A549 (cell line): ENCODE measurements around the gene BEST3. TPM values are rescaled to one million over a fixed set of nuclear protein-coding genes. Genes with fewer than 3 reads are reported as not detected.

Source experiments
- ATAC-seq, 2 experiments: fragments of 200-7000 bp in 1 of 2; fragments of >200 bp in 1 of 2; cut with Nextera tagmentation in 1 of 2; cut with Tn5 transposase in 1 of 2; 3 replicates each; pipeline versions ENCODE4 v1.8.0 to v1.9.1; 2018 to 2020; ENCODE audit warnings: mild to moderate bottlenecking in 1 of 2, moderate library complexity in 1 of 2
- CTCF ChIA-PET: fragments of 300-600 bp; sonication (Branson Sonifier 250); formaldehyde crosslinking; extraction: SDS; loops from one replicate; lab custom pipeline; 2021; ENCODE audit warnings: antibody characterized with exemption, inconsistent platforms; lab: Yijun Ruan, JAX
- POLR2A ChIA-PET: fragments of 350-600 bp; formaldehyde crosslinking; extraction: SDS; loops from one replicate; lab custom pipeline; 2021; ENCODE audit warnings: antibody characterized with exemption, inconsistent platforms; lab: Yijun Ruan, JAX
- DNase-seq, 2 experiments: peaks; one replicate each; pipeline versions ENCODE4 v3.0.0 to v3.0.0-alpha.2; 2011 to 2016; ENCODE audit warnings: low read depth in 1 of 2, low spot score in 1 of 2
- FAIRE-seq: peaks from 2 replicates; lab custom pipeline; 2011; peaks lifted over from hg19 to GRCh38; lab: Jason Lieb, UNC
- H3K27ac ChIP-seq, 2 experiments: fragments of >200 bp; sonication (Bioruptor Twin); formaldehyde crosslinking; 3 replicates each; pipeline ENCODE4 v1.5.1; 2016 to 2017
- H3K4me1 ChIP-seq: fragments of >200 bp; sonication (Bioruptor Twin); formaldehyde crosslinking; 3 replicates; pipeline ENCODE4 v1.6.1; 2016
- H3K4me2 ChIP-seq: fragments of >200 bp; sonication (Bioruptor Twin); formaldehyde crosslinking; 3 replicates; pipeline ENCODE4 v1.6.1; 2016
- H3K4me3 ChIP-seq: fragments of >200 bp; sonication (Bioruptor Twin); formaldehyde crosslinking; 3 replicates; pipeline ENCODE4 v1.5.1; 2016
- H3K9me3 ChIP-seq: fragments of >200 bp; sonication (Bioruptor Twin); formaldehyde crosslinking; 3 replicates; pipeline ENCODE4 v1.6.1; 2016
- BHLHE40 ChIP-seq: IDR thresholded peaks from 2 replicates; pipeline ENCODE4 v1.6.1; 2012; ENCODE audit warnings: low read depth, low read length, inconsistent platforms
- FOXS1 ChIP-seq: fragments of 250-450 bp; sonication (Bioruptor Pico); IDR thresholded peaks from 2 replicates; pipeline ENCODE4 v1.5.0; 2020; ENCODE audit warnings: mild to moderate bottlenecking, moderate library complexity
- HEYL ChIP-seq: fragments of 250-450 bp; sonication (Bioruptor Pico); IDR thresholded peaks from 2 replicates; pipeline ENCODE4 v1.8.0; 2021; ENCODE audit warnings: mild to moderate bottlenecking, moderate library complexity
- HOXB13 ChIP-seq: fragments of 250-450 bp; sonication (Bioruptor Pico); IDR thresholded peaks from 2 replicates; pipeline ENCODE4 v1.5.0; 2020; ENCODE audit warnings: low read depth, mild to moderate bottlenecking, moderate library complexity
- HOXB5 ChIP-seq: fragments of 250-450 bp; sonication (Bioruptor Pico); IDR thresholded peaks from 2 replicates; pipeline ENCODE4 v1.5.0; 2020; ENCODE audit warnings: mild to moderate bottlenecking, moderate library complexity
- JUNB ChIP-seq: fragments of >200 bp; sonication (Bioruptor Twin); formaldehyde crosslinking; IDR thresholded peaks from 2 replicates; pipeline ENCODE4 v1.6.1; 2016
- KDM1A ChIP-seq: fragments of 200-600 bp; sonication (generic); IDR thresholded peaks from 2 replicates; pipeline ENCODE4 v1.6.1; 2016; ENCODE audit warnings: low read depth, mild to moderate bottlenecking
- NFE2L2 ChIP-seq: fragments of 150-350 bp; conservative IDR thresholded peaks from 2 replicates; pipeline ENCODE4 v1.6.1; 2014; ENCODE audit warnings: low read length
- NPAS2 ChIP-seq: fragments of 250-450 bp; sonication (Bioruptor Pico); IDR thresholded peaks from 2 replicates; pipeline ENCODE4 v1.8.0; 2022; ENCODE audit warnings: mild to moderate bottlenecking, moderate library complexity, borderline replicate concordance
- RCOR1 ChIP-seq: fragments of 150-350 bp; IDR thresholded peaks from 2 replicates; pipeline ENCODE4 v1.6.1; 2014; ENCODE audit warnings: antibody characterized with exemption, low read length, low read depth
- RFX5 ChIP-seq: fragments of 450-650 bp; IDR thresholded peaks from 2 replicates; pipeline ENCODE4 v1.7.1; 2014; ENCODE audit warnings: antibody characterized with exemption, mild to moderate bottlenecking, moderate library complexity
- RNF2 ChIP-seq: fragments of 200-600 bp; sonication (generic); IDR thresholded peaks from 2 replicates; pipeline ENCODE4 v1.6.1; 2016; ENCODE audit warnings: low read depth, mild to moderate bottlenecking, antibody characterized with exemption, moderate library complexity, borderline replicate concordance
- SMC3 ChIP-seq: fragments of >200 bp; sonication (Bioruptor Twin); formaldehyde crosslinking; IDR thresholded peaks from 3 replicates; pipeline ENCODE4 v1.6.1; 2018; ENCODE audit warnings: inconsistent platforms
- SREBF2 ChIP-seq: fragments of 450-650 bp; IDR thresholded peaks from 2 replicates; pipeline ENCODE4 v1.6.1; 2014; ENCODE audit warnings: mild to moderate bottlenecking, moderate library complexity
- TFCP2L1 ChIP-seq: fragments of 250-450 bp; sonication (Bioruptor Pico); IDR thresholded peaks from 2 replicates; pipeline ENCODE4 v1.5.0; 2021; ENCODE audit warnings: mild to moderate bottlenecking
- TP53 ChIP-seq: fragments of 250-450 bp; sonication (Bioruptor Pico); IDR thresholded peaks from 2 replicates; pipeline ENCODE4 v1.5.0; 2021; ENCODE audit warnings: mild to moderate bottlenecking, moderate library complexity
- ZC3H11A ChIP-seq: fragments of 450-650 bp; IDR thresholded peaks from 2 replicates; pipeline ENCODE4 v1.6.1; 2014; ENCODE audit warnings: antibody characterized with exemption, mild to moderate bottlenecking
- ZFP36 ChIP-seq: fragments of 450-650 bp; IDR thresholded peaks from 2 replicates; pipeline ENCODE4 v1.6.1; 2014; ENCODE audit warnings: borderline replicate concordance; ENCODE audit not compliant: partially characterized antibody
- ZNF302 ChIP-seq: fragments of 250-450 bp; sonication (Bioruptor Pico); IDR thresholded peaks from 2 replicates; pipeline ENCODE4 v1.9.0; 2021; ENCODE audit warnings: inconsistent platforms, mild to moderate bottlenecking, moderate library complexity
- whole genome bisulfite sequencing: methylation state at CpG from one replicate; pipeline ENCODE4 v1.1.6; 2017; ENCODE audit errors: missing lambda C conversion rate; 5-methylcytosine and 5-hydroxymethylcytosine counted together
- polyA plus RNA-seq, 4 experiments: library from polyadenylated mRNA; depleted of rRNA in 3 of 4; stranded (reverse); fragments of >200 nt; fragmentation: RNase III in 1 of 4; extraction: RNeasy Plus Mini Kit Qiagen cat#74134 plus additional on column Dnase treatment in 1 of 4; gene quantifications; 2 replicates in 3 of 4; 3 replicates in 1 of 4; pipeline ENCODE4 v1.2.3, GENCODE V29; 2011 to 2017
- TF ChIP-seq, protein P1 (sequence below): fragments of 150-350 bp; IDR thresholded peaks from 2 replicates; pipeline ENCODE4 v1.6.1; 2014; ENCODE audit warnings: low read depth, mild to moderate bottlenecking, low read length
- TF ChIP-seq, protein P2 (sequence below): IDR thresholded peaks from 2 replicates; pipeline ENCODE4 v1.6.1; 2012
- TF ChIP-seq, protein P3 (sequence below): fragments of >200 bp; sonication (Bioruptor Twin); formaldehyde crosslinking; IDR thresholded peaks from 3 replicates; pipeline ENCODE4 v1.5.1; 2016
- TF ChIP-seq, protein P4 (sequence below): fragments of >200 bp; sonication (Bioruptor Twin); formaldehyde crosslinking; IDR thresholded peaks from 2 replicates; pipeline ENCODE4 v1.6.1; 2016
- TF ChIP-seq, protein P5 (sequence below): IDR thresholded peaks from 2 replicates; pipeline ENCODE4 v1.6.1; 2012

BEST3 gene
- polyA plus RNA-seq, 2 of the 4 experiments (the other 2 are of a cell fraction) = 0.57 to 1.2 TPM

DNA sequence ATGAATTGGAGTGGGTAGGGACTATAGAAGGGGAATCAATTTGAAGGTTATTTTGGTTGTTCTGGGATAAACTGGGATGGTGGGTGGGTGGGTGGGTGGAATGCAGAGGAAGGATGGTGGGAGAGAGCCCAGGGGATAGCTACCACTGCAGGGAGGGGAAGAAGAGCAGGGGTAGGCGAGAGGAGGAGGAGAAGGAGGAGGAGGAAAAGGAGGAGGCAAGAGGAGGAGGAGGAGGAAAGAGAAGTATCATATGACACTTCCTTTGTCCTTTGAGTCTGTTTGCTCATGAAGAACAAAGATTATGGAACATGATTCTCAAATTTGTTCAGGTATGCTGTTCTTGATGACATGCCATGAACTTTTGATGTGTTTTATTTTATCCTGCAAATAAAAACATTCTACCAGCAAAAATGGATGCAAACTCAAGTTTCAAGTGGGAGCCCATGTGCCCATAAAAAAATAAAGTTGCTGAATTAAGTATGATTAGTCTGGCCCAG, 4.1 kb upstream of the BEST3 start:
- no peak overlapping the region for H3K4me3 ChIP-seq
- TF ChIP-seq JUNB (no peak), RNF2 (no peak), RCOR1 (no peak), NPAS2 (CRISPR knock-in tag) (no peak), ZNF302 (CRISPR knock-in tag) (0 out of 2 replicates have a peak, but pooled peaks have one; percentile 20), SMC3 (no peak), HOXB5 (CRISPR knock-in tag) (no peak), ZFP36 (no peak), HOXB13 (CRISPR knock-in tag) (no peak)
- H3K27ac ChIP-seq = no peak overlapping the region
- POLR2A ChIA-PET = no interaction called here
- H3K9me3 ChIP-seq = no peaks in the 10 kb centered on the region
- CTCF ChIA-PET = no interaction called here
- 45% methylated on average over 1 of the region's 1 CpG for WGBS
- H3K4me1 ChIP-seq = no peaks in the 10 kb centered on the region
- ATAC-seq = no peak
- FAIRE-seq = no peak
- no peak overlapping the region for H3K4me2 ChIP-seq
- no peak for DNase-seq

DNA sequence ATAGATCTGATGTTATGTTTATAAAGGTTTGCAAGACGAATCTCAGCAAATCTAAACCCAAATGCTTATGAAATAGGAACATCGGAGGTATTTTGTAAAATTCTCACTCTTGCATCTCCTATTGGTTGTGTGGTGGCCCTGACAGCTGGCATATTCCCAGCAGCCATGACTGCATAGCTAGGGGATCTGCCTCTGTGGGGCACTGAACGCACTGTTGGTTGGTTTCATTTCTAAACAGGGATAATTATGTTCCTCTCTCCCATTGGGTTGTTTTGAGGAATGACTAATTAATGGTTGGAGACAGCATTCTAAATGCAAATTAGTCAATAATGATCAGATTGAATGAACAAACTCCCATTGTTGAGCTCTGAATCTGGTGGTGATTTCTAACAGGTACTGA, 2.7 kb upstream of the BEST3 start:
- TF ChIP-seq TP53 (CRISPR knock-in tag) (no peak), NFE2L2 (no peak), BHLHE40 (no peak), TFCP2L1 (CRISPR knock-in tag) (no peak), SREBF2 (no peak), RNF2 (no peak), RCOR1 (no peak), RFX5 (no peak), HOXB13 (CRISPR knock-in tag) (no peak), SMC3 (no peak), HEYL (no peak), FOXS1 (no peak), ZC3H11A (no peak), KDM1A (no peak)
- TF ChIP-seq, protein P1, sequence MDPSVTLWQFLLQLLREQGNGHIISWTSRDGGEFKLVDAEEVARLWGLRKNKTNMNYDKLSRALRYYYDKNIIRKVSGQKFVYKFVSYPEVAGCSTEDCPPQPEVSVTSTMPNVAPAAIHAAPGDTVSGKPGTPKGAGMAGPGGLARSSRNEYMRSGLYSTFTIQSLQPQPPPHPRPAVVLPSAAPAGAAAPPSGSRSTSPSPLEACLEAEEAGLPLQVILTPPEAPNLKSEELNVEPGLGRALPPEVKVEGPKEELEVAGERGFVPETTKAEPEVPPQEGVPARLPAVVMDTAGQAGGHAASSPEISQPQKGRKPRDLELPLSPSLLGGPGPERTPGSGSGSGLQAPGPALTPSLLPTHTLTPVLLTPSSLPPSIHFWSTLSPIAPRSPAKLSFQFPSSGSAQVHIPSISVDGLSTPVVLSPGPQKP = no peak
- TF ChIP-seq, protein P2, sequence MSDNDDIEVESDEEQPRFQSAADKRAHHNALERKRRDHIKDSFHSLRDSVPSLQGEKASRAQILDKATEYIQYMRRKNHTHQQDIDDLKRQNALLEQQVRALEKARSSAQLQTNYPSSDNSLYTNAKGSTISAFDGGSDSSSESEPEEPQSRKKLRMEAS = no peak
- TF ChIP-seq, protein P3, sequence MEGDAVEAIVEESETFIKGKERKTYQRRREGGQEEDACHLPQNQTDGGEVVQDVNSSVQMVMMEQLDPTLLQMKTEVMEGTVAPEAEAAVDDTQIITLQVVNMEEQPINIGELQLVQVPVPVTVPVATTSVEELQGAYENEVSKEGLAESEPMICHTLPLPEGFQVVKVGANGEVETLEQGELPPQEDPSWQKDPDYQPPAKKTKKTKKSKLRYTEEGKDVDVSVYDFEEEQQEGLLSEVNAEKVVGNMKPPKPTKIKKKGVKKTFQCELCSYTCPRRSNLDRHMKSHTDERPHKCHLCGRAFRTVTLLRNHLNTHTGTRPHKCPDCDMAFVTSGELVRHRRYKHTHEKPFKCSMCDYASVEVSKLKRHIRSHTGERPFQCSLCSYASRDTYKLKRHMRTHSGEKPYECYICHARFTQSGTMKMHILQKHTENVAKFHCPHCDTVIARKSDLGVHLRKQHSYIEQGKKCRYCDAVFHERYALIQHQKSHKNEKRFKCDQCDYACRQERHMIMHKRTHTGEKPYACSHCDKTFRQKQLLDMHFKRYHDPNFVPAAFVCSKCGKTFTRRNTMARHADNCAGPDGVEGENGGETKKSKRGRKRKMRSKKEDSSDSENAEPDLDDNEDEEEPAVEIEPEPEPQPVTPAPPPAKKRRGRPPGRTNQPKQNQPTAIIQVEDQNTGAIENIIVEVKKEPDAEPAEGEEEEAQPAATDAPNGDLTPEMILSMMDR = no peak
- TF ChIP-seq, protein P4, sequence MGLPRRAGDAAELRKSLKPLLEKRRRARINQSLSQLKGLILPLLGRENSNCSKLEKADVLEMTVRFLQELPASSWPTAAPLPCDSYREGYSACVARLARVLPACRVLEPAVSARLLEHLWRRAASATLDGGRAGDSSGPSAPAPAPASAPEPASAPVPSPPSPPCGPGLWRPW = no peak
- TF ChIP-seq, protein P5, sequence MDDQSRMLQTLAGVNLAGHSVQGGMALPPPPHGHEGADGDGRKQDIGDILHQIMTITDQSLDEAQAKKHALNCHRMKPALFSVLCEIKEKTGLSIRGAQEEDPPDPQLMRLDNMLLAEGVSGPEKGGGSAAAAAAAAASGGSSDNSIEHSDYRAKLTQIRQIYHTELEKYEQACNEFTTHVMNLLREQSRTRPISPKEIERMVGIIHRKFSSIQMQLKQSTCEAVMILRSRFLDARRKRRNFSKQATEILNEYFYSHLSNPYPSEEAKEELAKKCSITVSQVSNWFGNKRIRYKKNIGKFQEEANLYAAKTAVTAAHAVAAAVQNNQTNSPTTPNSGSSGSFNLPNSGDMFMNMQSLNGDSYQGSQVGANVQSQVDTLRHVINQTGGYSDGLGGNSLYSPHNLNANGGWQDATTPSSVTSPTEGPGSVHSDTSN = no peak
- ATAC-seq (no peak), FAIRE-seq (no peak), DNase-seq (no peak)
- no peak overlapping the region for H3K4me2 ChIP-seq
- no peak overlapping the region for H3K27ac ChIP-seq
- H3K9me3 ChIP-seq = no peaks in the 10 kb centered on the region
- no peak overlapping the region for H3K4me3 ChIP-seq
- 92% methylated on average over 3 of the region's 3 CpGs for WGBS
- CTCF ChIA-PET = no interaction called here
- POLR2A ChIA-PET = no interaction called here
- no peaks in the 10 kb centered on the region for H3K4me1 ChIP-seq
